ENCODE measurements around the gene ENTR1.

DNA sequence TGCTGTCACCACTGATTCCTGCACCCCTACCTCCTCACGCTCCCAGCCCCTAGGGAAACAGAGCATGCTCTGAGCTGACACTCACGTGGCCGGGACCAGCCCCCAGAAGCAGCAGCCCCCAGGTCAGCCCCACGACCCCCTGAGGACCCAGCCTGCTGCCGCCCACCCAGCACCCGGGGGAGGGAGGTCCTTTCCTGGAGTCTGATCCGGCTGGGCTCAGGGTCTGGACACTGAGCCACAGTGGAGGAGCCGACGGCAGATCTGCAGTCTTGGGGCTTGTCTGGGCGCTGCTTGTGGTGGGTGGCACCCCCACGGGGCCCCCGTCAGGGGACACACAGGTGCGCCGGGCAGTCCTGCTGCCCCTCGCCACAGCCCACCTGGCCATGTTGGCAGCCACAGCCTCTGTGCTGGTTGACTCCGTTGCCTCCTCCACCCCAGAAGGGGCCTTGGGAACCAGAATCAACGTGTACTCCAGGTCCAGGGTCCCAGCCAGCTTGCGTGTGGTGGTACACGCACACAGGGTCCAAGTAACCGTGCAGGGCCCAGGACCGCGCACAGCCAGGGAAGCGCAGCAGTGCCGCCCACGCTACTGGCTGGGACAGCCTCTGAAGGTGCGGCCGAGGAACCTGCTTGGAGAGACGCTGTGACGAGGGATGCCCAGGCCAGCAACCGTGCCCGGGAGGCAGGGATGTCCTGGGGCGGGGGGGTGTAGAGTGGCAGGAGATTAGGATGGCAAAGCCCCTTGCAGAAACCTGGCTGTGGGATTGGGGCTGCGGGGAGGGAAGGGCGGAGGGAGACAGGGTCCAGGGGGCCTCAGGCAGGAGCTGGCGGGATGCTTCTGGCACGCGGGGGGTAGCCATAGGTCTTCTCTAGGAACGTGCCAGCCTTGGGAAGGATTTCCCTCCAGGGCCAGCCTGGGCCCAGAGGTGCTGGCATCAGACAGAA, 50.4 kb downstream of the ENTR1 start:
- TF ChIP-seq POLR2A (IDR thresholded peaks at IDR 0.05) (no peak), POLR2AphosphoS5 (IDR thresholded peaks at IDR 0.05) (no peak)
- TF ChIP-seq, protein P1, sequence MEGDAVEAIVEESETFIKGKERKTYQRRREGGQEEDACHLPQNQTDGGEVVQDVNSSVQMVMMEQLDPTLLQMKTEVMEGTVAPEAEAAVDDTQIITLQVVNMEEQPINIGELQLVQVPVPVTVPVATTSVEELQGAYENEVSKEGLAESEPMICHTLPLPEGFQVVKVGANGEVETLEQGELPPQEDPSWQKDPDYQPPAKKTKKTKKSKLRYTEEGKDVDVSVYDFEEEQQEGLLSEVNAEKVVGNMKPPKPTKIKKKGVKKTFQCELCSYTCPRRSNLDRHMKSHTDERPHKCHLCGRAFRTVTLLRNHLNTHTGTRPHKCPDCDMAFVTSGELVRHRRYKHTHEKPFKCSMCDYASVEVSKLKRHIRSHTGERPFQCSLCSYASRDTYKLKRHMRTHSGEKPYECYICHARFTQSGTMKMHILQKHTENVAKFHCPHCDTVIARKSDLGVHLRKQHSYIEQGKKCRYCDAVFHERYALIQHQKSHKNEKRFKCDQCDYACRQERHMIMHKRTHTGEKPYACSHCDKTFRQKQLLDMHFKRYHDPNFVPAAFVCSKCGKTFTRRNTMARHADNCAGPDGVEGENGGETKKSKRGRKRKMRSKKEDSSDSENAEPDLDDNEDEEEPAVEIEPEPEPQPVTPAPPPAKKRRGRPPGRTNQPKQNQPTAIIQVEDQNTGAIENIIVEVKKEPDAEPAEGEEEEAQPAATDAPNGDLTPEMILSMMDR (IDR thresholded peaks at IDR 0.05) = no peak
